ENCODE results near the gene HPS1.

Gene HPS1

DNA sequence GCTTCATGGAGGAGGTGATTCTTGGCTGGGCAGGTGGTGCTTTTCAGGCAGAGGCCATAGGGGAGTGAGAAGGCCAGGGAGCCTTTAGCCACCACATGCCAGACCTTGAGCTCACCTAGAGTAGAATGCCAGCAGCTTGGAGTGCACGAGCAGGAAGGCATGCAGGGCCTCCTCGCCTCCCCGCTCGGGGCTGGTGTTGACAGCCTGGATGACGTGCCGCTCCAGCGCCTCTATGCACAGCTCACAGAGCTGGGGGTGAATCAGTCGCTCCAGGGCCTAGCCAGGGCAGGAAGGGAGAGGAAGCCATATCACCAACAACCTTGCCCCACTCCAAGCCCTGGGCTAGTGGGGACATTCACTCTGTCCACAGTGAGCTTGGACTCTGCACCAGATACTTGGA is 15.7 kb downstream of the HPS1 start:
- no peak for DNase-seq

DNA sequence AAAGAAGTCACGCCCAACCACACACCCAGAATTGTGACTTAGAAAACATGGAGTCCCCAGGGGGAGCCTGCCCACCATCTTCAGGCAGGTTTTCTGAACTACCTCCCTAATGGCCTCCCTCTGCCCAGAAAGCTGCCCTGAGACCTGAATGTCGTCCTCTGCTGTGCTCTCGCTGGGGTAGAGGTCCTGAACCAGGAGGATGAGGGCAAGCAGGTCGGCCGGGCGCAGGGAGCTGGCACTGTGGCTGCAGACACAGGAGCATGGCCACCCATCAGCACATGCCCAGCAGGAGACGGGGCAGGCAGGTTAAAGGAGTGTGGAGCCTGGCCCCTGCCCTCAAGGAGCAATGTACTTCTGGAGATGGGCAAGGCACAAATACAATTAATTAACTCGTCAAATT is 16.3 kb downstream of the HPS1 start:
- DNase-seq, result no peak

DNA sequence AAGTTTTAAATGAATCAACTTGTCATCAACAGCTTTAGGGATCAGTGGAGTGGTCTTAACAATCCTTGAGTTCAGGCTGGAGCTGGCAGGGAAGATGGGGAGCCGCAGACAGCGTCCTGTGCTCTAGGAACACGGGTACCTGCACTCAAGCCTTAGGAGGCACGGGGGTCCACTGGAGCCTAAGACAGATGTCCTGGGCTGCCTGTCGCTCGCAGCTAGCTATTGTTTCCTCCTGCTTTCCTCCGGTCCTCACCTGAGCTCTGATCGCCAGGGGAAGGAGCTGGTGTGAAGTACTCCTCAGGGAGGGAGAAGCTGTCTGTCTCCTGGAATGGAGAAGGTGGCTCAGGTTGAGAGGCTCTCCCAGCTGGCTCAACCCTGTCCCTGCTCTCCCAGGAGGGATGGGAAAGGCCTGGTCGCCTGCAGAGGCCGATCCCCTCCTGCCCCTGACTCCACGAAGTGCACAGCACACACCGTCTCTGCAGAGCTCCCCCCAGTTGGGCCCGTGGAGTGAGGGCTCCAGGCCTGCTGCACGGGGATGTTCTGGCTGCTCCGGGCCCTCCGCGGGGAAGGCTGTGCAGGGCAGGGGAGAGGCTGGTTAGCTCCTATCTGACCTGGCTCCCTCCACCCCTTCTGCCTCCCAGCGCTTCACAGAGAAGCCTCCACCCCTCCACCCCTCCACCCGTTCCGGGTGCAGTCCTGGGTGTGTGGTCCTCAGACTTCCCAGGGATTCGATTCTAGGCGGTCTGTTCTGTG is 17.2 kb downstream of the HPS1 start:
- no peak for DNase-seq

GRCh38 chr10:98427011-98427515 is 19.7 kb downstream of the HPS1 start:
- no peak for DNase-seq

DNA sequence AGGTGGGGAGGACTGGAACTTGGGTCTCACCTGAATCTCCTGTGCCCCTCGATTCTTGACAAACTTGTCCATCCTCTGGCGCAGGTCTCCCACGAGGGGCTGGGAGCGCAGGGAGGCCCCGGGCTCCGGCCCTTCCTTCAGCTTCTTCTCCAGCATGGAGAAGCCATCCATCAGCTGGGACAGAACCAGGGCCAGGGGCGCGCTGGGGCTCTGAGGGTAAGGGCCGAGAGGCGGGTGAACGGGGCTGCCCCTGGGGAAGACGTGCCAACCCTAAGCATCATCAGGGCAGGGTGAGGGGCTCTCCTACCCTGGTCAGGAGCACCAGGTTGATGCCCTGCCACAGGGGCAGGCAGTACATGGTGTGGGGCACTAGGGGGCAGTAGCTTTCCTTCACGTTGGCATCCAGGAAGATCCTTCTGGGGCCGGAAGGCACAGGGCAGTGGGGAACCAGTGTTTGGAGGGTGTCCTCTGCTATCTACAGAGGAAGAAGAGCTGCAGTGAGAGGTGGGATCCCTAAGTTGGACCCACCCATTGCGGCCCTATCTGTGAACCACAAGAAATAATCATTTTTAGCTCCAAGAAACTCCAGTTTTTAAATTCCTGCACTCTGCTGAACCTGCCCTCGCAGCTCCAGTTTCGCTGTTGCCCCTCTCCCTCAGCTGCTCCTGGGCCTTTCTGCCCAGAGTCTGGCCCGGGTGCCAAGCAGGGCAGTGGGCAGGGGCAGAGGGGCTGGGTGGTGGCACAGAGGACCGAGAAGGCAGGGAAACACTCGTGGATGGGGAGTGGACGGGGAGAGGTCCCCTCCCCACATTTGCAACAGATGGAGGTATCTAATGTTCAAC is 21.0 kb downstream of the HPS1 start:
- DNase-seq, result peak; percentile 16

DNA sequence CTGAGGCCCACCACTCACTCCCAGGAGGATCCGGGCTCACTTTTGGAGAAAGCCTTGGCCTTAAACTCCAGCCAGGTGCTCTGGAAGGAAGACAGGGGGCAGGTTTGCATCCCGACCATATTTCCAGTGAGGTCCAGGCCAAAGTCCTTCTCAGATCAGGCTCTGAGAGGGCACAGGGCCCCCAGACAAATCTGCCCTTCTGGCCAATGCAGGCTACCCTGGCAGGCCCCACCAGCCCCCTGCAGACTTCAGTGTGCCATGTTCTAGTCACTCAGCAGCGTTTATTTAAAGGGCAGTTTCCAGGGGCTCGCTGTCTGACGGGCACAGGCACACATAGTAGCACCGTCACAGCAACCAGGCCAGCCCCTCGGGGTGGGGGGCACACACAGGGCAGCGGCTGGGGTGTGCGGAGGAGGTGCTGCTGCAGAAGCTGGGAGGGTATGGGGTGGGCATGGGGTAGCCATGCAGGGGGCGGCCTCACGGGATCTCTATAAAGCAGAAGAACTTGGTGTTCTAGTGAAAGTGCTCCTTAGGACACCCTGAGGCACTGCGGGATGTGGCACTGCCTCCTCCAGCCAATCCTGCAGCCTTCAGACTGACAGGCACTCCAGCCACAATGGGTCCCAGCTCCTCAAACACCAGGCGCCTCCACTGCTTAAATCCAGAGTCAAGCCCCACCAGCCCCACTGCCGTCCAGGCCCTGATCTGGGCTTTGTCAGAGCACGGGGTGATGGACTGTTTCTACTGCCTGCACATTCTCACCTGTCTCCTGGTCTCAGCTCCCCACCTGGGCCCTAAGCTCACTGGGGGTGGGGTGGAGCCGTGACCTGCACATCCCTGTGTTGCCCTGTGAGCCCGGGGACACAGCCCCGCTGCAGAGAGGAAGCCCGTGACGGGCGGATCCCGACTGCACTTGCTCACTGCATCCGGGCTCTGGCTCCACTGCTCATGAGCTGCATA is 22.2 kb downstream of the HPS1 start:
- DNase-seq, result no peak

- DNase-seq, result no peak
Measured at GRCh38 chr10:98423691-98424120, 23.0 kb downstream of the HPS1 start.

- no peak for DNase-seq
Measured at GRCh38 chr10:98422182-98422581, 24.6 kb downstream of the HPS1 start.

- DNase-seq, result no peak
Measured at GRCh38 chr10:98420786-98421185, 25.9 kb downstream of the HPS1 start.

DNA sequence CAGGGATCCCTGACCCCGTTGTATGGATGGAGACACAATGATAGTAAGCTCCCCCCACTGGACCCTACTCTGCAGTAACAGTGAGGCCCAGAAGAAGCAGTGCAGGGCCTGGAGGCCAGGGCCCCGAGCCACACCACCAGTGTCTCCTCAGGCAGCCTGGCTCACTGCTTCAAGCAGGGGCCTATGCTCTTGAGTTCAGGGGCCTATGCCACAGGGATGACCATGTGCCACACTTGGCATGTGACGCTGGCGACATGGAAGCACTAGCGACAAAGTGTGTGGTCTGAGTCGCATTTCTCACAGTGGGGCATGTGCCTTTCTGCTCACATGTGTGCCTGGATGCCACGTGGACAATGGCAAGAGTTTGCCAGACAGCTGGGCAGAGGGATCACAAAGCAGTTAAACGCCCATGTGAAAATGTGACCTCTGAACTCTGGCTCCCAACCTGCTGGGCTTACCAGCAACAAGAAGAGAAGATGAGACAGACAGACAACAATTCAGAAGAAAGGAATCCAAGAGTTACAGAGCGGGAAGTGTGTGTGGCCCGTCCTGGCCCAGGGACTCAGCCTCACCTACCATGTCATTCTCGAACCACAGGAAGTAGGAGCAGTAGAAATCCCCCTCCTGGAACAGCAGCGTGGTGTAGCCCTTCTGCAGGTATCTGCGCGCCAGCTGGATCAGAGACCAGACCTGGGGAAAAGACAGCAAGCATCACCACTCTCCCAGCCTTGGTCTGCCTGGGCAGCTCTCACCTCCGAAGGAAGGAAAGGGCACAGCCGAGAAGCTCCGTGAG is 27.1 kb downstream of the HPS1 start:
- DNase-seq, result no peak

DNA sequence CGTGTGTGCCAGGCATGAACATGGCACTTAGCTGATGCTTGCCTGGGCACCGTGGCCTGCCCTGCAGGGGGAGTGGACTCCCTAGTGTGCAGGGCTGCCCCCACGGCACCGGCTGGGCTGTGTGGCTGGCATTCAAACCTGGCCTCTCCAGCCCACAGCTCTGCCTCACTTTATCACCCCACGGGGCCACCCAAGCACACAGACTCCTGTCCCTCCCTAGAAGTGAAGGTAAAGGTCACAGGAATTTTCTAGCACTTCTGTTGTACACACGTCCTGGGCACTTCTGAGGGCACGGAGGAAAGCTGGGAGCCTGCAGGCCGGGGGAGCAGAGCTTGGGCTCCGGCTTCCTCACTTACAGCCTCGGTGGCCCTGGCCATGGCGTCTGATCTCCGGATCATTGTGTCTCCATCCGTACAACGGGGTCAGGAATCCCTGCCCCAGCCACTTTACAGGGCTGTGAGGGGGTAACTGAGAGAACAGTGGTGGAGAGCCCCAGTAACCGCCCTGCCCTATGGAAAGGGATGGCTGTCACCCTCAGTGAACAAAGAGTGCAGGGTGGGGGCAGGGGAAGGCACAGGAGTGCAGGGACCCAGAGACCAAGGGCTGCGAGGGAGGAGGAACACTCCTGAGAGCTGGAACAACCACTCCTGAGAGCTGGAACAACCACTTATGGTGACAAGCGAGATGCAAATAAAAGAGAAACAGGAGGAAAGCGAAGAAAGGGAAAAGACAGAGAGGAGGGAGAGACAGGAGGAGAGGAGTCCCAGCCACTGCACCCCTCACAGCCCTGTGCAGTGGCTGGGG is 27.9 kb downstream of the HPS1 start:
- no peak for DNase-seq

DNA sequence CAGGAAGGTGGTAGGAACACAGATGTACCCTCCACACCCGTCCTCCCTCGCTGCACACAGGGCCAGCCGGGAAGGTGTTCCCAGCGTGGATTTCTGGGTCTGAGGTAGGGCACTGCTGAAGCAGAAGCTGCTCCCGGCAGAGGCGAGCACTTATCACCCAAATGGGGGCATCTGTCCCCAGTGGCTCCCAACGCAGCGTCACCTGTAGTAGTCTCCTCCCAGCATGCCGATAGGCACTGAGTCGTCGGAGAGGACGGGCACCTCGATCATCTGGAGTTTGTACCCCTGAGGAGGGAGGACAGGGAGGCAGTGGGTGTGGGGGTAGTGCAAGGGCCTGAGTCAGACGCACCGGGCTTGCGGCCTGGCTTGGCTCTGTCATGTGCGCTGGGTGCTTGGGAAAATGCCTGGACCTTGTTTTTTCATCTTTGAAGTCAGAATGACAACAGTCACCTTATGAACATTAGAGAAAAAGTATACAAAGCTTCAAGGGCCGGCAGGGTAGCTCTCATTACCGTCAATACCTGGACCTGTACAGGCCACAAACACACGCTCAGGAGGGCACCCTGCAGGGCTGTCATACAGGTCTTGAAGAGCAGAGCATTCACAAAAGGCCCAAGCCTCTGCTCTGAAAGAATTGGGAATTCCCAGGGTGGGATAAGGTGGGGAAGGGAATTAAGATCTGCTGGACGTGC is 28.6 kb downstream of the HPS1 start:
- no peak for DNase-seq

GRCh38 chr10:98417481-98417959 is 29.2 kb downstream of the HPS1 start:
- DNase-seq, result no peak

DNA sequence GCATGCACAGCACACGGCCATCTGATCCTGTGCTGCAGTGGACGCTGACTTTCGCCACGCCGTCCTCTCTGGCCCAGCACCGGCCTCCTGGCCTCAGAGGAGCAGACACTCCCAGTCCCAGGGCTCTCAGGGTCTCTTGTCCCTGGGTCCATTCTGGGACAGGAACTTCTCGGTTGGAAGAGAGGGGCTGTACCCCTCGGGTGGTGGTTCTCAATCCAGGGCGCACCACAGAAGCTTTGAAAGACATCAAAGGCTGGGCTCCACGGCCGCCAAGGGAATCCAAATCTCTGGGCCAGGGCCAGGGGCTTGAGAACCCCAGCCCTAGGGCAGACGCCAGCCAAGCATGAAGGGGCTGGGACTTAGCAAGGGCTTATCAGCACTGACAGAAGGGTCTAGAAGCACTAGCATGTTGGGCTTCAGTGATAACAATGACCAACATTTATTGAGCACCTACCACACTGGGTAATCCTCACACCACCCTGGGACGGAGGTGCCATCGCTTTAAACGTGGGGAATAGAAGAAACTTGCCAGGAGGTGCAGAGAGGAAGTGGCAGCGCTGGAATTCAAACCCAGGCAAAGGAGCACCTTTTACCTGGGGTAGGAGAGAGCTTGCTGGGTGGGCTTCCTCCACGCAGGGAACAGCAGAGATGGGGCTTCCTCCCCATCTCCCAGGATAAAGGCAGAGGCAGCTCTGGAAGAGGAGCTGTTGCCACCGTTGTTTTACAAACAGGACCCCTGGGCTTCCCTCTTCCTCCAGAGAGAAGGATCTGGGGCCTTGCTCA is 29.9 kb downstream of the HPS1 start:
- DNase-seq, result no peak

GRCh38 chr10:98415731-98416119 is 31.0 kb downstream of the HPS1 start:
- DNase-seq, result no peak

GRCh38 chr10:98414932-98415730 is 31.6 kb downstream of the HPS1 start, which contains the start of gene PYROXD2:
PYROXD2 (minus strand) TSS chr10:98415182; CDS start chr10:98415135, 47 bp downstream.
- peak; percentile 13 for DNase-seq

GRCh38 chr10:98414578-98414931 is 32.2 kb downstream of the HPS1 start:
- no peak for DNase-seq

DNA sequence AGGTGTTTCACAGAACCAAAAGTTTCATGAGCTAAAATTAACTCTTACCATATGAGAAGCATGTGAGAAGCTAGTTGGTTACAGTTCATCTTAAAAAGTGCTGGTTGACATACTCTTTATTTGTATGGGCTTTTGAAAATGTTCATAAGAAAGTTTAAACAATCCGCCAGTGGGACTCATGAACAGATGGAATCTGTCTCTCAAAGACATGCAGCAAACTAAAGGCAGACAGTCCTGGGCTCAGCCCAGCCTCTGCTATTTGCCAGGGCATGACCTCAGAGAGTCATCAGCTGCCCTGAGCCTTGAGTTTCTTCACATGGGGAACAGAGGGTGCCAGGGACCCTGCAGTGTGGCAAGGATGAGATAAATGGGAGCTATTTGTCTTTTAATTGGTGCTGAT is 35.0 kb downstream of the HPS1 start:
- DNase-seq, result no peak

- DNase-seq, result no peak
Measured at GRCh38 chr10:98411166-98411565, 35.6 kb downstream of the HPS1 start.

All from T-helper 9 cell (primary cell).